ENCODE results near the gene KRT74. TPM values are rescaled to one million over a fixed set of nuclear protein-coding genes. Genes with fewer than 3 reads are reported as not detected.

The KRT74 gene
- polyA plus RNA-seq, 1 experiment, result not detected

DNA sequence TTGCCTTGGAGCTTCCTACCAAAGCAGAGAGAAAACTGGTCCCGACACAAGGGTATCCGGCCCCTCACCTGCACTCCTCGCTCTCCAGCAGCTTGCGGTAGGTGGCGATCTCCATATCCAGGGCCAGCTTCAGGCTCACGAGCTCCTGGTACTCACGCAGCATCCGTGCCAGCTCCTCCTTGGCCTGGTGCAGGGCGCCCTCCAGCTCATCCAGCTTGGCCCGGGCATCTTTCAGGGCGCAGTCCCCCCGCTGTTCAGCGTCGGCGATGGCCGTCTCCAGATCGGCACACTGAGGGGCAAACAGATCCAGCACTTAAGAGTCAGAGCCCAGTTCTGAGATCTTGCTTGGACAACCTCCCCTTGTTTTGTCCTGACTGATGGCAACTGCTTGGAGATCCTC, 13.9 kb upstream of the KRT74 start:
- CTCF ChIA-PET, result interaction anchor here (0.6 to 17.2 kb wide), 3 partner anchors 64 to 292 kb away, joined by 3 to 283 read pairs (median 5); partner anchors contain the start of gene KRT2
- TF ChIP-seq CTCF (IDR thresholded peaks at IDR 0.05; ENCODE audit: insufficient read depth, low read depth, low read length), result no peak
- no peaks in the 10 kb centered on the region for H3K36me3 ChIP-seq (ENCODE audit: control insufficient read depth, insufficient read depth, low read length)
- H3K27me3 ChIP-seq (ENCODE audit: control insufficient read depth, insufficient read depth, low read length), result peaks cover 17% of the 10 kb centered on the region
- POLR2A ChIA-PET, result no interaction called here
- DNase-seq (ENCODE audit: low read depth), result no peak
- H3K4me3 ChIP-seq (ENCODE audit: low read depth, low read length), result no peak overlapping the region

DNA sequence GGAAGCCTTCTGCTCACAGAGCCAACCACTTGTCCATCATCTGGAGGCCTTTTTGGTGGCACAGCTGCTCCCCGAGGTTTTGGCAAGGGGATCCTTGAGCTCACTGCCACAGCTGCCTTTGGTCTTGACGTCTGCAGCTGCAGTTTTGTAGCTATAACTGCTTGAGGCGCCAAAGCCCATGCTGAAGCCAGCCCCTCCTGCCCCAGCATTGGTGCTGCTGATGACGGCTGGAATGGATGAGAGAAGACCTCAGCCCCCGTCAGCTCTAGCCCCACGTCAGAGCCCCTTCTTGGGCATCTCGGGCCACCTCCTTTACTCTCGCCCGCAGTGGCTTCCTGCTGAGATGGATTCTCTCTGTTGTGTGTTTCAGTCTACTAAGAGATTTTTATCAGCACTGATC, 12.3 kb upstream of the KRT74 start:
- ChIA-PET CTCF (interaction anchor here (0.6 to 17.2 kb wide), 6 partner anchors 10 to 394 kb away, joined by 3 to 283 read pairs (median 4); no protein-coding TSS in a partner anchor), POLR2A (no interaction called here)
- Histone ChIP-seq H3K36me3 (ENCODE audit: control insufficient read depth, insufficient read depth, low read length) (no peaks in the 10 kb centered on the region), H3K4me3 (ENCODE audit: low read depth, low read length) (no peak overlapping the region), H3K27me3 (ENCODE audit: control insufficient read depth, insufficient read depth, low read length) (peaks cover 16% of the 10 kb centered on the region)
- TF ChIP-seq CTCF (IDR thresholded peaks at IDR 0.05; ENCODE audit: insufficient read depth, low read depth, low read length), result no peak
- no peak for DNase-seq (ENCODE audit: low read depth)

DNA sequence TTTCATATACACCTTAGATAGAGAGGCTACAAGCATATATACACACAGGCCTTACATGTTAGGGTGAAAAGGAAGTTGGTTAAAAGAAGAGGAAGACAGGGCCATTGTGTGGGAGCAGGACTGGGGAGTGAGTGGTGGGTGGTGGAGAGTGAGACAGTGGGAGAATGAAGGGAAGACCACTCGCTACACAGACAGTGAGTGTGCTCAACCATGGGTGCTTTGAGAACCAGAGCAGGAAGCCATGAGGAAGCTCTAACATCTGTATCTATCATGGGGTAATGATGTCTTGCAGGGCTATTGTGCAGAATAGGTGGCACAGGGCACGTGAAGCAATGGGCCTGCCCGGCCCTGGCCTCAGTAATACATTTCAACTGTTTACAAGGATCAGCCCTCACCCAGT, 11.4 kb upstream of the KRT74 start:
- Histone ChIP-seq H3K27me3 (ENCODE audit: control insufficient read depth, insufficient read depth, low read length) (peaks cover 16% of the 10 kb centered on the region), H3K36me3 (ENCODE audit: control insufficient read depth, insufficient read depth, low read length) (no peaks in the 10 kb centered on the region), H3K4me3 (ENCODE audit: low read depth, low read length) (no peak overlapping the region)
- ChIA-PET CTCF (interaction anchor here (0.5 to 17.2 kb wide), 7 partner anchors 21 to 395 kb away, joined by 3 to 283 read pairs (median 5); partner anchors contain the start of gene KRT84), POLR2A (no interaction called here)
- TF ChIP-seq CTCF (IDR thresholded peaks at IDR 0.05; ENCODE audit: insufficient read depth, low read depth, low read length), result no peak
- DNase-seq (ENCODE audit: low read depth), result no peak

- ChIA-PET CTCF (interaction anchor here (0.9 to 17.2 kb wide), 10 partner anchors 21 to 305 kb away, joined by 3 to 283 read pairs (median 6); partner anchors contain the start of gene KRT84), POLR2A (no interaction called here)
- no peak for DNase-seq (ENCODE audit: low read depth)
- no peak for TF ChIP-seq CTCF (IDR thresholded peaks at IDR 0.05; ENCODE audit: insufficient read depth, low read depth, low read length)
- Histone ChIP-seq H3K4me3 (ENCODE audit: low read depth, low read length) (no peak overlapping the region), H3K27me3 (ENCODE audit: control insufficient read depth, insufficient read depth, low read length) (peaks cover 17% of the 10 kb centered on the region), H3K36me3 (ENCODE audit: control insufficient read depth, insufficient read depth, low read length) (no peaks in the 10 kb centered on the region)
Measured at GRCh38 chr12:52584156-52584682, 10.6 kb upstream of the KRT74 start.

GRCh38 chr12:52582971-52583456, 9.4 kb upstream of the KRT74 start:
- Histone ChIP-seq H3K36me3 (ENCODE audit: control insufficient read depth, insufficient read depth, low read length) (no peaks in the 10 kb centered on the region), H3K4me3 (ENCODE audit: low read depth, low read length) (no peak overlapping the region), H3K27me3 (ENCODE audit: control insufficient read depth, insufficient read depth, low read length) (peaks cover 16% of the 10 kb centered on the region)
- CTCF ChIA-PET, result interaction anchor here (0.7 to 17.2 kb wide), 16 partner anchors 9 to 426 kb away, joined by 3 to 283 read pairs (median 5); partner anchors contain the start of genes KRT5, KRT74 and KRT84
- peak; percentile 76 for TF ChIP-seq CTCF (IDR thresholded peaks at IDR 0.05; ENCODE audit: insufficient read depth, low read depth, low read length)
- no peak for DNase-seq (ENCODE audit: low read depth)
- POLR2A ChIA-PET, result no interaction called here
